Measurements from ENCODE around the gene ANKRD22. TPM values are rescaled to one million over a fixed set of nuclear protein-coding genes. Genes with fewer than 3 reads are reported as not detected.

ANKRD22 gene
- total and polyA plus RNA-seq, 2 experiments from 2014 or later = not detected

- Histone ChIP-seq H3K9me3 (ENCODE audit: low read depth) (no peaks in the 10 kb centered on the region), H3K27me3 (no peaks in the 10 kb centered on the region), H3K4me1 (ENCODE audit: low read depth) (no peaks in the 10 kb centered on the region), H3K4me3 (no peak overlapping the region), H3K27ac (no peak overlapping the region), H3K36me3 (no peaks in the 10 kb centered on the region)
- DNase-seq (ENCODE audit: low read depth in 1 of 2, low spot score in 1 of 2) = no peak
- TF ChIP-seq CTCF (IDR thresholded peaks at IDR 0.05; ENCODE audit: low read depth, low read length) = no peak
Measured at GRCh38 chr10:88852327-88852726, 683 bp upstream of the ANKRD22 start.

- TF ChIP-seq CTCF (IDR thresholded peaks at IDR 0.05; ENCODE audit: low read depth, low read length) = no peak
- Histone ChIP-seq H3K4me3 (no peak overlapping the region), H3K36me3 (no peaks in the 10 kb centered on the region), H3K27me3 (no peaks in the 10 kb centered on the region), H3K27ac (no peak overlapping the region), H3K4me1 (ENCODE audit: low read depth) (no peaks in the 10 kb centered on the region), H3K9me3 (ENCODE audit: low read depth) (no peaks in the 10 kb centered on the region)
- DNase-seq (ENCODE audit: low read depth in 1 of 2, low spot score in 1 of 2) = no peak
Measured at GRCh38 chr10:88850712-88851111, 932 bp downstream of the ANKRD22 start.

- H3K27me3 ChIP-seq = no peaks in the 10 kb centered on the region
Measured at GRCh38 chr10:88849234-88849633, 2.4 kb downstream of the ANKRD22 start.

DNA sequence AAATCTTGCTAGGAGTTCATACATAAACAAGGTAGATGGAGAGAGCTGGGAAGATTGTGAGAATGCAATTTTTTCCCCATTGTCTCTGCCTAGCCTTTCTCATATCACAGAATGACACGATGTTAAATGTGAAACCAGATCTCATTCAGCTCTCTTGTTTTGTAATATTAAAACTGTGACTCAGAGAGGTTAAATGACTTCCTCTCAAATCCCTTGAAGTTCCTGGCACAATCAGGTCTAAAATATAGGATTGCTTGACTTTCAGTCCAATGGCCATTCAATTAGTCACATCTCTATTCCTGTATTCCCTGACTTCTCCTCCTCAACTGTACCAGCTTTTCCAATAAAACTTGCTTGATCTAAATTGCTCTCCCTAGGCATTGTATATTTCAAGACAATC, 3.1 kb downstream of the ANKRD22 start:
- peak in 1 of 2 donors; percentile 61 for DNase-seq (ENCODE audit: low read depth in 1 of 2, low spot score in 1 of 2)
- Histone ChIP-seq H3K9me3 (ENCODE audit: low read depth) (no peaks in the 10 kb centered on the region), H3K27ac (no peak overlapping the region), H3K36me3 (no peaks in the 10 kb centered on the region), H3K4me3 (no peak overlapping the region), H3K4me1 (ENCODE audit: low read depth) (no peaks in the 10 kb centered on the region), H3K27me3 (no peaks in the 10 kb centered on the region)
- no peak for TF ChIP-seq CTCF (IDR thresholded peaks at IDR 0.05; ENCODE audit: low read depth, low read length)

More at GRCh38 chr10:88849234-88849633, 2.4 kb downstream of the ANKRD22 start:
- DNase-seq (ENCODE audit: low read depth in 1 of 2, low spot score in 1 of 2) = peak in 1 of 2 donors; percentile 32
- Histone ChIP-seq H3K36me3 (no peaks in the 10 kb centered on the region), H3K27ac (no peak overlapping the region), H3K4me1 (ENCODE audit: low read depth) (no peaks in the 10 kb centered on the region), H3K9me3 (ENCODE audit: low read depth) (no peaks in the 10 kb centered on the region), H3K4me3 (no peak overlapping the region)
- no peak for TF ChIP-seq CTCF (IDR thresholded peaks at IDR 0.05; ENCODE audit: low read depth, low read length)

GRCh38 chr10:88843171-88843570, 8.5 kb downstream of the ANKRD22 start:
- no peak overlapping the region for H3K27ac ChIP-seq
- no peaks in the 10 kb centered on the region for H3K9me3 ChIP-seq (ENCODE audit: low read depth)
- DNase-seq (ENCODE audit: low read depth in 1 of 2, low spot score in 1 of 2) = no peak
- no peaks in the 10 kb centered on the region for H3K4me1 ChIP-seq (ENCODE audit: low read depth)
- no peaks in the 10 kb centered on the region for H3K27me3 ChIP-seq
- H3K4me3 ChIP-seq = no peak overlapping the region
- no peak for TF ChIP-seq CTCF (IDR thresholded peaks at IDR 0.05; ENCODE audit: low read depth, low read length)
- H3K36me3 ChIP-seq = no peaks in the 10 kb centered on the region
